ENCODE results near the gene BPHL.
"Not testable (repeated sequence)": the region's sequence is repeated elsewhere in the genome, so short reads cannot be mapped to it uniquely, and the experiment has no call there.

Gene BPHL

GRCh38 chr6:3122823-3123182 lies 4.3 kb downstream of the BPHL start:
- no peak for DNase-seq (ENCODE audit: low spot score)

- DNase-seq (ENCODE audit: low spot score): no peak
Observed at GRCh38 chr6:3124667-3125066, 6.2 kb downstream of the BPHL start.

DNA sequence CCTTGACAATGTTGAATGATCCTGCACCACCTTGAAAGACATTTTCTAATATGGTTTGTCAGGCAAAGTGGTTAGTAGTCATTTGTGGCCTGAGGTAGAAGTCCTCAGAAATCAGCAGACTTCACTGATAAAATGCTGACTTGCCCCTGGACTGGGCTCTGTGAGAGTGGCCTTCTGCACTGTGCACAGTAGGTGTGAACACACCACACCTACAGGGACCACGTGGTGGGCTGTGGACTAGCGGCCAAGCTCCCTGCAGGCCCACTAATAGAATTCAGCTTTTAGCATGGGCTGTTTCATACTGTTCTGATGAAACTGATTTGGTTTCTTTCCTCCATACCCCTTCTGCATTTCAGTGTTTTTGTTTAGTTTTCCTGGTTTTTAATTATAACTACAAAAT lies 7.3 kb downstream of the BPHL start:
- no peak for DNase-seq (ENCODE audit: low spot score)

GRCh38 chr6:3128356-3129108 lies 10.0 kb downstream of the BPHL start:
- no peak for DNase-seq (ENCODE audit: low spot score)

GRCh38 chr6:3131695-3132094 lies 13.2 kb downstream of the BPHL start:
- DNase-seq (ENCODE audit: low spot score): no peak

DNA sequence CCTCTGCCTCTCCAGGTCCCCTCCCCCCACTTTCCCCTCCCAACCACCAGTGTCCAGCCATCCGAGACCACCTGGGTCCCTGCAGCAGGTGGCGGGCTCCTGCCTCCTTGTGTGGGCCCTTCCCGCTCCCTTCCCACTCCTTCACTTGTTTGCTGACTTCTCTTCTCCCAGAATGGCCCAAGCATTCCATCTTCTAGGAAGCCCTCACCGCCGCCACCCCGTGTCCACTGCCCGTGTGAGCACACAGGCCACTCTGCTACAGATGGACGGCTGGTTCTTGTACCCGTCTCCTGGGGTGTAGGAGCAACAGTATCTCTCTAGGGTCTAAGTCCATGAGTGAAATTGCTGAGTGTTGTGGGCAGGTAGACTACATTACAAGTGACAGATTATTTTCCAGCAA lies 15.0 kb downstream of the BPHL start:
- DNase-seq (ENCODE audit: low spot score): no peak

DNA sequence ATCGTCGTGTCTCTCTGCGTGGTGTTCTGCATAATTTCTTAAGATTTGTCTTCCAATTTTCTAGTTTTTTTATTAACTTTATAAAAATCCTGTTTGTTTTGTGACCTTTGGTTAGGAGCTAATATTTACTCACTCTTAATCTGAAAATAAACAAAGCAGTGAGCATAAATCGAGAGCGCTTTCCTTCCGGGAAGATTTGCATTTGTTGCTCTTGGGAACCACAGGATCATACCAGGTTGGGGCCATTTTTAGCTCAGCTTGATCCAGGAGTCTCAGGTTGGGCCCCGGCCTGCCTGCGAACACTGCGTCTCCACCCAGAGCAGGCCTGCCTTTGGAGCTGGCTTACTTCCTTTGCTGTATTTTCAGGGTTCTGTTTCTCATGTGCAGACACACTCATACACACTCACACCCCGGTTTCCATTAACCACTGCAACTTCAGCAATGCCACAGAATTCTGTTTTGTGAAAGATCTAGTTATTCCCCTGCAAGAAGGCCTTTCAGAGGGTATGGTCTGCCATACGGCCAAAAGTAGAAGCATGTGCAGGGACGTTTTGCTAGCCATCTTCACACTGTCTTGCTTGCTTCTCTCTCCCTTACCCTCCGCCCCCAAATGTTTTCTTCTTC lies 17.3 kb downstream of the BPHL start:
- no peak for DNase-seq (ENCODE audit: low spot score)

- no peak for DNase-seq (ENCODE audit: low spot score)
Observed at GRCh38 chr6:3136292-3137011, 17.9 kb downstream of the BPHL start.

DNA sequence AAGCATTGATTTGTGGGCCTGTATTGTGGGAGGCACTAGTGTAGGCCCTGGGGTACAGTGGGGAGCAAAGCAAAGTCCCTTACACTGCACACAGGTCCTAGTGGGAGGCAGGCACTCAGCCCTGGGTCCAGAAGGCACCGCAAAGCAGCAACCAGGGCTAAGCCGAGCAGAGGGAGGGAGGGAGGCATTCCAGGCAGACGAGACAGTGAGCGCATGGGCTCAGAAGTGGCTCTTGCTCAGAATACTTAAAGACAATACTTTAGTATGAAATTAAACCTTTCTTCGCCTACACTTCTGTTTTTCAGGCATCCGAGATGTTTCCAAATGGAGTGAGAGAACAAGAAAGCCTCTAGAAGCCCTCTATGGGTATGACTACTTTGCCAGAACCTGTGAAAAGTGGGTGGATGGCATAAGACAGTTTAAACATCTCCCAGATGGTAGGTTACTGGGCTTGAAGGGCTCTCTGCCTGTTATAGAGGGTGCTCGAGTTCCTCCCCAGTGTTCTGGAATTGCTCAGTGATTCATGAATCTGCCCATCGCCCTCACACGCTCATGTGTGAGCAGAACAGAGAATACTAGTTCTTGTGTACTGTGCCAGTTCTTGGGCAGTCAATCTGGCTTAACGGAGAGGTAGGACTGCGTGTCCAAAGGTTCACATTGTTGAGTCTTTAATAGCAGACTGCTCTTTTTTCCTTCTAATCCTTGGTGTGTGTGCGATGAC lies 18.7 kb downstream of the BPHL start:
- DNase-seq (ENCODE audit: low spot score): no peak

DNA sequence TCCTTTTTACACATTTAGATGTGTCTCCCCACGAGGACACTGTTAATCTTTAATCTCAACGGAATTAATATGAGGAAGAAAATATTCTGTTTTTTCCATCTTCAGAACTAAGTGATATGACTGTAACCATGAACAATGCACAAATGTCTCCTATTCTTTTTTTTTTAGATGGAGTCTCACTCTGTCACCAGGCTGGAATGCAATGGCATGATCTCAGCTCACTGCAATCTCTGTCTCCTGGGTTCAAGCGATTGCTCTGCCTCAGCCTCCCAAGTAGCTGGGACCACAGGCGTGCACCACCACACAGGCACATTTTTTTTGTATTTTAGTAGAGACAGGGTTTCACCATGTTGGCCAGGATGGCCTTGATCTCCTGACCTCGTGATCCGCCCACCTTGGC lies 19.4 kb downstream of the BPHL start:
- DNase-seq (ENCODE audit: low spot score): not testable (repeated sequence)

GRCh38 chr6:3138341-3138740 lies 19.8 kb downstream of the BPHL start:
- peak; percentile 24 for DNase-seq (ENCODE audit: low spot score)

- peak; percentile 77 for DNase-seq (ENCODE audit: low spot score)
Observed at GRCh38 chr6:3139090-3139903, 20.8 kb downstream of the BPHL start.

DNA sequence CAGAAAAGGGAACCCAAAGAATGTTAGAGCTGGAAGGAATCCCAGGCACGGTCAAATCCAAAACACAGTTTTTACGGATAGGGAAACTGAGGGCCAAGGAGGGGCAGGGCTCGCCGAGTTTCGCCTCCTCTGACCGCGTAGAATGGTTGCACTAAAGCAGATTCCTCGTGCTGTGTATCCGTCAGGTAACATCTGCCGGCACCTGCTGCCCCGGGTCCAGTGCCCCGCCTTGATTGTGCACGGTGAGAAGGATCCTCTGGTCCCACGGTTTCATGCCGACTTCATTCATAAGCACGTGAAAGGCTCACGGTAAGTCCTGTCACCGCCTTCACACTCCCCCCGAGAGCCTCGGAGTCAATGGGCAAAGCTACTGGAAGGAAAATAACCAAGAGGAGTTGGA lies 21.7 kb downstream of the BPHL start:
- DNase-seq (ENCODE audit: low spot score): no peak

GRCh38 chr6:3142536-3142935 lies 24.0 kb downstream of the BPHL start:
- DNase-seq (ENCODE audit: low spot score): no peak

GRCh38 chr6:3143158-3143557 lies 24.6 kb downstream of the BPHL start:
- DNase-seq (ENCODE audit: low spot score): no peak

GRCh38 chr6:3144571-3144970 lies 26.1 kb downstream of the BPHL start:
- no peak for DNase-seq (ENCODE audit: low spot score)

DNA sequence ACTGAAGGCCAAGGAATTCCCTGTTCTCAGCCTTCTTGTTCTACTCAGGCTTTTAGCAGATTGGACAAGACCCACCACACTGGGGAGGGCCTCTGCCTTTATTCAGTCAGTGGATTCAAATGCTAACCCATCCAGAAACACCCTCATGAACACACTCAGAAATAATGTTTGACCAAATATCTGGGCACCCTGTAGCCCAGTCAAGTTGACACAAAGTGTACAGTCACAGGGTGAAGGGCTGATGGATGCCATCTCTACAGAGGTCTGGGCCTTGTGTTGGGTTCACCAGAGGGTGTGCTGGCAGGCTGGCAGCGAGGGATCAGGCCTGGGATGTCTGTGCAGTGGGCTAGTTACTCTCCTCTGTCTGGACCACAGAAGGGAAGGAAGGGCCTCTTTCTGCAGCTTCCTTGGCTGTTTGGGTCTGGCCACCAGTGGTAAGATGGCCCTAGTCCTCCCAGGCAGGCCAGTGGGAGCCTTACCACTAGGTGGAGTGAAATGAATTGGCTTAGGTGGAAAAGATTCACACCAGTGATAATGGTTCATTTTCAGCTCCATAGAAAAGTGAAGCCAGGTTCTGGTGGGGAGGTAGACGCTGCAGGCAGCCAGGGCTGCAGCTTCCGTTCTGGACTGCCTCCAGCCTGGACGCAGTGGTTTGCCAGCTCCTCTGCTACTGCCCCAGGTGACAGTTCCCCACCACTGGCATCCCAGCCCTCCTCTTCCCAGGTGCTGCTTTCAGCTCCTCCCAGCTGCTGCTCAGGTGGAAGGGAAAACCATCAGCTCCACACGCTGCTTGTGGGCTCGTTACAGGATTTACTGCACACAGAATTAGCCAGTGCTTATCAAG lies 29.6 kb downstream of the BPHL start:
- no peak for DNase-seq (ENCODE audit: low spot score)

- DNase-seq (ENCODE audit: low spot score): no peak
Observed at GRCh38 chr6:3151691-3152090, 33.2 kb downstream of the BPHL start.

GRCh38 chr6:3152689-3153088 lies 34.2 kb downstream of the BPHL start:
- DNase-seq (ENCODE audit: low spot score): no peak

DNA sequence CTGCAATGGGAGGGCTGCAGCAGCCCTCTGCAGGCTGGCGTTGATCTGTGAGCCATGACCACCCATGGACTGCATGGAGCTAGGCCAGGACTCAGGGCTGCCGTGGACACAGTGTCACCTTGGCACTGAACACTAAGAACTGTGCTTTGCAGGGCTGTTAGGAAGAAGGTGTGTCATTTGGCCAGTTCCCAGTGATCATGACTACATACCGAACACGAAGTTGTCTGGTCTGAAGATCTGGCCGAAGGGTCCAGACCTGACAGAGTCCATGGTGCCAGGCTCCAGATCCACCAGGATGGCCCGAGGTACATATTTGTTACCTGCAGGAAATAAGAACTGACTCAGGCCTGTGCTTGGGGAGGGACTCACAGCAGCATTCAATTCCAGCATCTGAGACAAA lies 36.9 kb downstream of the BPHL start:
- not testable (repeated sequence) for DNase-seq (ENCODE audit: low spot score)

Measured in AG20443 (cell line).